AG04449 (cell line): ENCODE data around the gene ZGLP1.
"Not testable (repeated sequence)": the region's sequence is repeated elsewhere in the genome, so short reads cannot be mapped to it uniquely, and the experiment has no call there.

Experiments
- CTCF ChIA-PET: fragments of 350-600 bp; formaldehyde crosslinking; extraction: SDS; loops from one replicate; lab custom pipeline; 2021; ENCODE audit warnings: antibody characterized with exemption; lab: Yijun Ruan, JAX
- POLR2A ChIA-PET: fragments of 400-600, 350-600 bp; formaldehyde crosslinking; extraction: SDS; loops from one replicate; lab custom pipeline; 2020; ENCODE audit warnings: antibody characterized with exemption, inconsistent platforms; lab: Yijun Ruan, JAX
- DNase-seq: peaks from one replicate; pipeline ENCODE4 v3.0.0-alpha.2; 2010; ENCODE audit warnings: low read depth, low spot score
- H3K4me3 ChIP-seq: 2 replicates; pipeline ENCODE4 v1.5.1; 2011; ENCODE audit warnings: low read depth, mild to moderate bottlenecking, control low read depth, low read length
- CTCF ChIP-seq: IDR thresholded peaks from one replicate; pipeline ENCODE4 v1.5.1; 2011; ENCODE audit warnings: mild to moderate bottlenecking, moderate library complexity, low read length, control low read depth, inconsistent platforms; ENCODE audit not compliant: insufficient read depth; ENCODE audit errors: missing control alignments

Gene ZGLP1

GRCh38 chr19:10344780-10345179 lies 35.2 kb upstream of the ZGLP1 start:
- POLR2A ChIA-PET = interaction anchor here (0.7 to 0.8 kb wide), 2 partner anchors 21 to 32 kb away, joined by 4 to 5 read pairs; no protein-coding TSS in a partner anchor

GRCh38 chr19:10343495-10343894 lies 33.9 kb upstream of the ZGLP1 start:
- DNase-seq = no peak
- no peak overlapping the region for H3K4me3 ChIP-seq
- no peak for TF ChIP-seq CTCF
- CTCF ChIA-PET = interaction anchor here (1.1 to 1.9 kb wide), 3 partner anchors 44 to 84 kb away, joined by 3 to 8 read pairs (median 4); no protein-coding TSS in a partner anchor
- POLR2A ChIA-PET = interaction anchor here (0.6 to 1.1 kb wide), 3 partner anchors 10 to 504 kb away, joined by 3 to 5 read pairs (median 3); no protein-coding TSS in a partner anchor

More at GRCh38 chr19:10344780-10345179, 35.2 kb upstream of the ZGLP1 start:
- CTCF ChIA-PET = interaction anchor here (0.9 to 1.9 kb wide), 6 partner anchors 43 to 89 kb away, joined by 3 to 6 read pairs (median 4); partner anchors contain the start of gene ICAM1
- DNase-seq = no peak
- H3K4me3 ChIP-seq = no peak overlapping the region
- TF ChIP-seq CTCF = no peak

- DNase-seq = no peak
- CTCF ChIA-PET = no interaction called here
- no peak for TF ChIP-seq CTCF
- no peak overlapping the region for H3K4me3 ChIP-seq
- POLR2A ChIA-PET = no interaction called here
These were observed 30.4 kb upstream of the ZGLP1 start for GRCh38 chr19:10339977-10340376.

- ChIA-PET CTCF (no interaction called here), POLR2A (no interaction called here)
- no peak for DNase-seq
- no peak within 1 kb of the TSS for H3K4me3 ChIP-seq
- no peak for TF ChIP-seq CTCF
These were observed 29.9 kb upstream of the ZGLP1 start, which contains the start of gene ICAM3 for GRCh38 chr19:10339380-10339960. Gene ICAM3, minus strand, starts transcription at chr19:10339624. Its CDS starts 10 bp downstream, at chr19:10339614.

- POLR2A ChIA-PET = no interaction called here
- TF ChIP-seq CTCF = no peak
- CTCF ChIA-PET = no interaction called here
- no peak overlapping the region for H3K4me3 ChIP-seq
- no peak for DNase-seq
These were observed 29.3 kb upstream of the ZGLP1 start for GRCh38 chr19:10338940-10339339.

GRCh38 chr19:10336725-10337124 lies 27.1 kb upstream of the ZGLP1 start:
- H3K4me3 ChIP-seq, DNase-seq, POLR2A ChIA-PET: not testable (repeated sequence)
- CTCF ChIA-PET = interaction anchor here (0.9 kb wide), 1 partner anchor 52 kb away, joined by 3 read pairs; no protein-coding TSS in a partner anchor
